Raji (cell line): ENCODE data around the gene GRK3.

Source experiments
- POLR2A ChIP-seq: IDR thresholded peaks from 2 replicates; pipeline ENCODE4 v1.6.1; 2011; ENCODE audit warnings: low read depth, low read length, control low read depth; ENCODE audit not compliant: insufficient read depth

Gene GRK3

DNA sequence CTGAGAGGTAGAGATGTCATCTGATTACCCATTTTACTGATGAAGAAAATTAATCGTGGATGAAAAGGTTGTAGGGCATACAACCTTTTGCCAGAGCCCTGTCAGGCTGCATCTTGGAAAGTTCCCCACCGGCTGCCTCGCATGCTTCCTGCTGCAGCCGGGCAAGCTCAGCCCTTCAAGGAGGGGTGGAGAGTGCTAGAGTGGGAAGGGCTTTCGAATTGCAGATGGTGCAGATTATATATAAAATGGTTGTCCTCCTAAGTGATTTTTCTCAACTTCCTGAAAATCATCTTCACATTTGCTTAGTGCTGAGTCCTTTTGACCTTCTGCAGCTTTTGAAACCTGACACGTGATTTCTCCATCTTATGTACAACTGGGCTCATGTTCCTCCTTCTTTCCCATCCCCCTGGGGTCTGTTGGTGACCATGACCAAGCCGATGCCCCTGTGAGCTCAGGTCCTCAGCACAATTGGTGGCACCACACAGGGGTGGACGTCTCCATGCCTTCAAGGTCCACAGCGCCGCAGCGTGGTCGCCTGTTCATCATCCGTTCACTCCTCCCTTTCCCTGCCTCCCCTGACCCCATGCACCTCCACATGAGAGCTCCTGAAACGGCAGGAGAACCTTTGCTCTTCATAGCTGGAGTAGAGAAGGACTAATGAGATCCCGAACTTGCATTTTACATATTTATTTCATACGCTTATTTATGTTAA is 129.9 kb downstream of the GRK3 start:
- TF ChIP-seq POLR2A: no peak

DNA sequence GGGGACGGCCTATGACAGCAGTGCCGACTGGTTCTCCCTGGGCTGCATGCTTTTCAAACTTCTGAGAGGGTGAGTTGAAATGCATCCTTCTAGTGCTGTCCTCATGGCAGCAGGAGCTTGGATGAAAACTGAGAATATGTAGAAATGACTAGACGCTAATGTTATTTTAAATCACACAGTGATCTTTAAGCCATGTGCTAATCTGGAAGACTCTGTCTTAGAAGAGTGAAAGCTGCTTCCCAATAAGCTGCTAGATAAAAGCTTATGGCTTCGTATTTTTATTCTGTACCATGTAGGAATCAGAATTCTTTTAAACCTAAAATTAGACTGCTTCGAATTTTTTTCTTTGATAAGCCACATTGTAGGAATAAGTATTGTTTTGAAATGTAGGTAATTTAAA is 130.7 kb downstream of the GRK3 start:
- TF ChIP-seq POLR2A: no peak

DNA sequence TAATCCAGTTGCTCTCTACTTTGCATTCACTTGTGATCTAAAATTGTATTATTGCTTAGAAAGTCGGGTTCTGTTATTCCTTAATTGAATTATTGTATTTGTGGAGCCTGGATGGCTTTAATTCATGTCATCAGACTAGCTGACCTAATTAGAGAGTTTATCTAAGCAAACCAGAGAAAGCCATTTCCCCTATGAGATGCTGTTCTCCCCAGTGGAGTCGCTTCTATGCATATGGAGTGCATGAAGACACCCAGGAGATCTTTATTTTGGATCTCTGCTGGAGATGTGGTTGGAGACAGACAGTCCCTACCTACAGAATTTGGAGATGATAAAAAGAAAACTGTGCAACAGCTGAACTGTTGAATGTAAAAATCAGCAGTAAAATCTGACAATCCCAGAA is 132.3 kb downstream of the GRK3 start:
- TF ChIP-seq POLR2A: no peak

DNA sequence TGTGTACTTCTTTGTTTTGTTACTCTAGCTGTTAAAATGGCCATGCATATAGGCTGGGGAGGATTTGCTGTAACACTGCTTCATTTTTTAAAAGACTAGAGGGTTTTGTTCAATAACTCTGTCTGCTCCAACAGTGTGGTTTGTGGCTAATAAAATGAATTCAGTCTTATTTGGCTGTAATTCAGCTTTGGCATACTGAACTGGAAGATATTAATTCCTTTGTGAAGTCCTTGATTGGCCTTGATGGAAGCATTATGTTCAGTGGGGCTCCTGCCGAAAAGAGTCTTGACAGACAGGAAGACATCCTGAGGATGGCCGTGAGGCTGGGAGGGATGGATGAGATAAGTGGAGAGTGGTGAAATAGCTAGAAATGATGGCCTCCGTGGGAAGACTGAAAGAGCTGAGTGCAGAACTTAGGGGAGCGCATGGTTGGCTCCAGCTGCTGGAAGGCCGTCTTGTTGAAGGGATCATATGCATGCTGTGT is 132.7 kb downstream of the GRK3 start:
- no peak for TF ChIP-seq POLR2A

DNA sequence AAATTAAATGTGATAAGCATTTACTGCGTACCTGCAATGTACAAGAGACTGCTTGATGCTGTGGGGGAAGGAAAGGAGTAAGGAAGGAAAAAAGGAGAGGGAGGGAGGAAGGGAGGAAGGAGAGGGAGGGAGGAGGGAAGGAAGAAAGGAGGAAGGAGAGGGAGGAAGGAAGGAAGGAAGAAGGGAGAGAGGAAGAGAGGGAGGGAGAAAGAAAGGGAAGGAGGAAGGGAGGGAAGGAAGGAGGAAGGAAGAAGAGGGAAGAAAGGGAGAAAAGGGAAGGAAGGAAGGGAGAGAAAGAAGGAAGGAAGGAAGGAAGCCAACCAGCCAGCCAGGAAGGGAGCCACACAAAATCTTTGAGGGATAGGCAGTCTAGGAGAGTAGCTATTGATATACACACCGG is 133.5 kb downstream of the GRK3 start:
- TF ChIP-seq POLR2A: no peak

DNA sequence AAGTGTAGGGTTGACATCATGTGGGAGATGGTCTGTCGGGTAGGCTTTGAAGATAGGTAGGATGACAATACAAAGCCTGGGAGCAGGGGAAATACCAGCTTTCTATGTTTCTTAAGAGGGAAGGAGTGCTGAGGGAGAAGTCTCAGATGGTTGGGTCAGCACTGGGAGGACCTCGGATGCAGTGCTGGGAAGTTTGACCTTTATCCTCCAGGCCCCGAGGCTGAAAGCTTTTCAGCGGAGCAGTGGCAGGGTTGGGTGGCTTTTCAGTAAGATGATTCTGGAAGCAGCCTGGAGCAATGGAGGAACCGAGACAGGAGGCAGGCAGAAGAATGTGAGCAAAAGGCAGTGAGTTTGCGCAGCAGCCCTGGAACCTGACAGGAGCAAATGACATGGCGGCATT is 134.0 kb downstream of the GRK3 start:
- no peak for TF ChIP-seq POLR2A

DNA sequence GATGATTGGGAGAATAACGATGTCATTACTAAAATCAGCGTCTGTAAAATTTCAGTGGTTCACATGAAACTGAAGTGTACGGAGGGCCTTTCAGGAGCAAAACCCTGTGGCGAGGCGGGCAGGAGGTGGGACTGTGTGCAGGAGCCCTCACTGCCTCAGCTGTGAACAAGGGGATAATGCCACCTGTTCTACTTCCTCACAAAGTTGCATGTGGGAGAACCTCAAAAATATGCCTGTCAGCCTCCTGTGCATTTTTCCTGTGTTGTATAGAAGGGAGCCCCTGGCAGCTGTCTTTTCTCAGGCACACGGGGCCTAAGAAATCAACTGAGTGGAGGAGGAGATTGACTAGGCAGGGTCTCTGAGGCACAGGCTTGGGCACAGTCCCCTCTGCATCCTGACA is 134.5 kb downstream of the GRK3 start:
- TF ChIP-seq POLR2A: no peak

DNA sequence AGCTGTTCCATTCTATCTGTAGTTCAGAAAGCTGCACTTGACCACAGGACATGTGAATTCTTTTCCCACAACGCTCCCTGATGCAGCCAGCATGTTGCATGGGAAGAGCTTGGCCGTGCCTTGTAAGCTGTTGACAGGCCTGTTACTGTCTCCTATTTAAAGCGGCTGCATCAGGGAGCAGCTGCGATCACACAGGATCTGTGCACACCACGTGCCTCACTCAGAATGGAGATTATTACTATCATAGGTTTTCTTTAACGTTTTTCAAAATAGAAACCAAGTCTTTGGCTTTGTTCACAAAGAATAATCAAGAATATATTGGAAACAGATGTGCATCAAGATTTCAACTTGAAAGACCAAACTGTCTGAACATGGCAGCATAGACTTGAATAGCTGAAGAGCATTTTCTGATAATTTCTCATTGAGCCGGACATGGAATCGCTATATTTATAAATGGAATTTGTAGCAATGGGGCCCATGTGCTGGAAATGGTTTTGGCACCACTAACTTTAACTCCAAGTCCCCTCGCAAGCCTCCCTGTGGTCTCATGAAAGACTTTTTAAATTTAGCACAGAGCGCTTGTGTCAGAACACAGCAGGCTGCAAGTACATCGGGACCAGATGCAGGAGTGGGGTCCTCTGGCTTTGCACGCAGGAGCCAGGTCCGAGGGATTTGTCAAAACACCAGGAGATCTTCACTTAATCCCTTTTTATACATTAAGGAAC is 136.7 kb downstream of the GRK3 start:
- no peak for TF ChIP-seq POLR2A

DNA sequence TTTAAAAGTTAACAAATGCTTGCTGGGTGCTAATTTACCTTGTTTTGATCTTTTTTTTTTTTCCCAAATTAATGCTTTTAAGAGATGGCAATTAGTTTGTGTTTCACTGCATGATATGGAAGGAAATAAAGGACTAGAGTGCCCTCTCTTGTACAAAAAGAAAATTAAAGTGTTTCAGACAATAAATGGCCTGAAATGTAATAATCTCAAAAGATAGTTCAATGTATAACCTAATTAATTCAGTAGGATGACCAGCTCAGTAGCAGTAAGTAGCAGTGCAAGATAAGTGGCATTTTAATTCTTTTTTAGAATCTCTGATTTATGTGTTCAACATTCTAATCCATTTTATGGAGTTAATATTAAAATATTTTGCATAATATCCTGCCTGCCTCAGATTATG is 137.6 kb downstream of the GRK3 start:
- TF ChIP-seq POLR2A: no peak

DNA sequence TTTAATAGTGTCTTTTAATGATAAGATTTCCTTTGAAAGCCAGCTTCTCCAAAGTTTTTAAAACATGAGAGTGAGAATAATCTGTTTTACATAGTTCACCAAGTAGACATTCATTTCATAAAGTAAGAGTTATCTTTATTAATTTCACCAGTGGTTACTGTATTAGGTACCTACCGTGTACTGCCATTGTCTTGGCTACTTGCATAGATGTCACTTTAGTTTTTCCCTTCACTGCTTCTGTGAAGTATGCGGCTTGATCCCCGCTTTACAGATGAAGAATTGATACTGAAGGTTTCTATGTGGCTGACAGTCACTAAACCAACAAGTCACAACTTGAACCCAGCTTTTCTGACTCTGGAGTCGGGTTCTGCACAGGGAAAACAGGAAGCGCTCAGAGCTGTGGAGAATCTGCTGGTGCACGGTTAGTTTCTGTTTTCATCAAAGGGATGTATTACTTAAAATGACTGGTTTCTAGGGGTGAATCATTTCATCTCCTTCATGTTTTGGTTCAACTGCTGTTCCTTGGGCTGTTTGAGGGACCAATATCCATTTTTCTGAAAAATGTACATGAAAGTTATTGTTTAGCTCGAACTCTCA is 138.2 kb downstream of the GRK3 start:
- TF ChIP-seq POLR2A: no peak

DNA sequence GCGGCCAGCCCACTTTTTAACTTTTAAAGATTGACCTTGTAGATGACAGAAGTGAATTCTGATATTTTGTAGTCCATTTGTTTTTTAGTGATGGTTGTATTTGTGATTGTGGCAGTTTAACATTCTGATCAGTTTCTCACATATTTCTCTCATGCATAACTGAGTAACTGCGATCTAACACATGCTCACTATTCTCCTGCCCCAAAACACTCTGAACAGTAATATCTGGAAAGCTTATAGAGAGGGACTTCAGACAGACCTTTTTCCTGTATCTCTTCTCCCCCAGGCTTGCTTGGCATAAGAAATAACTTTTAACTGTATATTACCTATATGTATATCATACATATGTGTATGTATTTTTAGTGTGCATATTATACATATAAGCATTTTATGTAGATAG is 140.2 kb downstream of the GRK3 start:
- TF ChIP-seq POLR2A: no peak

DNA sequence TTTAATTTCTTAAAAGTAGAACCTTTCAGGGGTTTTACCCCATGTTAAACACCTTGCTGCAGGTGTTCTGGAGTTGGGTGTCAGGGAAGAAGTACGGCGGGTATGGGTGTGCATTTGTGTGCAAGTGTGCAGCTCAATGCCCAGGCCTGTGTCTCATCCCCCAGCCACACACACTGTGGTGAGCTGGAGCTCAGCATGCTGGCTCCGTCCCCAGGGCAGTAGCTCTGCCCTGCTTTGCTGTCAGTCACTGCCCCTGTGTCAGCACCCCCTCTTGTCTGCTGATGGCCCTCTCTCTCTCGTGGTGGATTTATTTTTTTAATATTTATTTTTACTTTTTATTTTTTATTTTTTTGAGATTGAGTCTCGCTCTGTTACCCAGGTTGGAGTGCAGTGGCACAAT is 141.7 kb downstream of the GRK3 start:
- TF ChIP-seq POLR2A: no peak

DNA sequence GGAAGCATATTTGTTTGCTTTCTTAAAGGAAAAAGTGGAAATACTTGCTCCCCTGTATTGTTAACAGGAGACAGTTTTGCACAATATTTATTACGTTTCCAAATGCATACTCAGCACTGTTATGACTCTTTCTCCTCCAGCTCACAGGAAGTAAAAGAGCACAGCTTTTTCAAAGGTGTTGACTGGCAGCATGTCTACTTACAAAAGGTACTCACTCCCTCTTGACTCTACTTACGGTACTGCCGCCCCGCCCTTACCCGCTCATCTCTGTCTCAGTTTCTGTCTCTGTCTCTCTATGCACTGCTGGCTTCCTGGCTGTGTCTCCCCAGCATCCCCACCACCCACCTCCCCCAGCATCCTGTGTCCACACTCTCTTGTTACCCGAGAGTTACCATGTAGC is 145.3 kb downstream of the GRK3 start:
- no peak for TF ChIP-seq POLR2A

DNA sequence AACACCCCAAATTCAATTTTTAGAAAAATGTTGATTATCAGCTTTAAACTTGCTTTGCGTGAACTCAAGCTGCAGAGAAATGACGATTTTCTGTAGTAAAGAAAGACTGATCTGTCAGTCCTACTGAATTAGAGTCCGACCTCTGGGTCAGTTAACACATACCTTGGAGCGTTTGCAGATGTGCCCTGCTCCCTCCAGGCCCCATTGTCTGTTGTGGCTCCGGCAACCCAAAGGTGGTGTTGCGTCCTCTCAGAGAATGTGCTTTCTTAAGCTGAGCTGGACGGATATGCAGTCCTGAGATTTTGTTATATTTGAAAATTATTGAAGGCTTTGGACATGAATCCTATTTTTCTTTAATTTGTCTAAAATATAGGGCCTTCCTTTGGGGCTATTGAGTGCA is 146.0 kb downstream of the GRK3 start:
- no peak for TF ChIP-seq POLR2A

DNA sequence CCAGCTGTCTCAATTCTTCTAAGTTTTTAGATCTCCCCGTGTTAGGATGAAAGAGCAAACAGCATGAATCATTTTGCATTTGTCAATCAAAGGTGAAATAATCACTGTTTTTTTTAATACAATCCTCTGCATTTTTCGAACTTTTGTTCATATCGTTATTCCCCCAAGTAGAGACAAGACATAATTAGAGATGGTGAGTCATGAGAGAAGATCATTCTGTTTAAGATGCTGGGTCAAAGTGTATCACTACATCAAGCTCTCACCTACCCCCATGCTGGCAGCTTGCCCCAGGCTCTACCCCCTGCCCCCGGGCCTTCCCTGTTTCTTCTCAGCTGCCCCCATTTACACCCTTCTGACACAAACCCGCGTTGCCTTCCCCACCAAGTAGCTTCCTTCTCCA is 147.0 kb downstream of the GRK3 start:
- no peak for TF ChIP-seq POLR2A

DNA sequence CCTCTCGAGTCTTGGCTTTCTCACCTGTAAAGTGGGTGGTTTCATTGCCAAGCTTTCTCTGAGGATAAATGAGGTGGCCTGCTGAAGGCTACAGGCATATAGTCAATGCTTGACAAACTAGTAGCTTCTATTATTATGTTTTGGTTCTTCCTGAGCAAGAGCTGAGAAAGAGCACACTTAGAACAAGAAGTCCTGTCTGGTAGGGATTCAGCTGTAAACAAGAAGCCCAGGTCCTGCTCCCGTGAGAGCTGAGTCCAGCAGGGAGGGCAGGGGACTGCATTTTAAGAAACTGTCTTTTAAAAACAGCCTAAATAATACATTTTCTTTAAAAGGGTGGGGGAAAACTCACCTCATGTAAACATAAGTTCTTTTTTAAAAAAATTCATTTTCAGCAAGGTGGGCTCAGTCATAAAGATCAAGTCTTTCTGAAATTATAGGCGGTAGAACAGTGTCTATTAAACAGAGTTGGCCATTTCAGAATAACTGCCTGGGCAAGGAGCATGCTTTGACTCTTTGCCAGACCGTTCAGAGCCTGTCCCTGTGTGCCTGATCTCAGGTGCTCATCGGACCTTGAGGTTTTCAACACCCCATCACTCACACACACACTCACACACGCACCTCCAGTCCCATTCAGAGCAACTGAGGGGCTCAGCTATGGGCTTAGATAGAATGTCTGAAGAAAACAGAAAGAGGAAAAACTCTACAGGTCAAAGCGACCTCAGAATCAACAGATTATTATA is 148.4 kb downstream of the GRK3 start:
- TF ChIP-seq POLR2A: no peak

DNA sequence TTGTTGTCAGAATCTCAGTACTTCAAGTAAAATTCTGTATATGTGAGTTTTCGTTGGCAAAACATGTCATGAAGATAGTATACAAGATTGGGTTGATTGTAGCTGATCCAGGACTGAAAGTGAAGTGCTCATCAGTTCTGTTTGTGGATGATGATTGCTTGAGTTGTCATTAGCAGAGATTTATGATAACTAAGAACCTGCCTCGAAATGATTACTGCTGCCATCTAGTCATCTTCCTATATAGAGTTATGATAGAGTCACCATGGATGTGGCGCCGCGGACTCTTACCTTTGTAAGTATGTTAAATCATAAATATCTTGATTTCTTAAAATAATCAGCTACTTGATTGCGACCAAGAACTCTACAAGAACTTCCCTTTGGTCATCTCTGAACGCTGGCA is 149.6 kb downstream of the GRK3 start:
- no peak for TF ChIP-seq POLR2A
